ENCODE results near the gene F13B.
"Not testable (repeated sequence)": the region's sequence is repeated elsewhere in the genome, so short reads cannot be mapped to it uniquely, and the experiment has no call there.

F13B gene

DNA sequence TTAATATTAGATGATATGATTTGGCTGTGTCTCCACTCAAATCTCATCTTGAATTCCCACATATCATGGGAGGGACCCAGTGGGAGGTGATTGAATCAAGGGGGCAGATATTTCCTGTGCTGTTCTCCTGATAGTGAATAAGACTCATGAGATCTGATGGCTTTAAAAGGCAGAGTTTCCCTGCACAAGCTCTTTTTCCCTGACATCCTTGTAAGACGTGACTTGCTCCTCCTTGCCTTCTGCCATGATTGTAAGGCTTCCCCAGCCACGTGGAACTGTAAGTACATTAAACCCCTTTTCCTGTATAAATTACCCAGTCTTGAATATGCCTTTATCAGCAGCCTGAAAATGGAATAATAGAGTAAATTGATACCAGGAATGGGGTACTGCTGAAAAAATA, 13.3 kb upstream of the F13B start:
- Mint-ChIP-seq H3K4me1 (ENCODE audit: low read depth) (no peaks in the 10 kb centered on the region), H3K36me3 (ENCODE audit: low read depth) (peaks cover 26% of the 10 kb centered on the region), H3K4me3 (no peak overlapping the region), H3K27me3 (no peaks in the 10 kb centered on the region), H3K27ac (no peak overlapping the region), H3K9me3 (peaks cover 40% of the 10 kb centered on the region)
- intact Hi-C loops (cut with micrococcal nuclease) = no loop called here

DNA sequence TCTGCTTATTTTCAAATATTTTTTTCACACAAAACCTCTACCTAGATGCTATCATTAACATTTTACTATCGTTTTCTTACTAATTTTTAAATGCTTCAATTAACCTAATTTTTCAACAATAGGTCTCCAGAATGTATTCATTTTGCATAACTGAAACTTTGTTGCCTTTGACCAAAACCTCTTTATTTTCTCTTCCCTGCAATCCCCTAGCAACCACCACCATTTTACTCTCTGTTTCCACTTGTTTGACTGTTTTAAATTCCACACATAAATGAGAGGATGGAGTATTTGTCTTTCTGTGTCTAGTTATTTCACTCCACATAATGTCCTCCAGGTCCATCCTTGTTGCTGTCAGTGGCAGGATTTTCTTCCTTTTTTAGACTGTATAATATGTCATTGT, 9.5 kb upstream of the F13B start:
- H3K4me1 Mint-ChIP-seq (ENCODE audit: low read depth) = no peaks in the 10 kb centered on the region
- H3K36me3 Mint-ChIP-seq (ENCODE audit: low read depth) = no peaks in the 10 kb centered on the region
- H3K4me3 Mint-ChIP-seq = no peak overlapping the region
- H3K27me3 Mint-ChIP-seq = no peaks in the 10 kb centered on the region
- peaks cover 22% of the 10 kb centered on the region for H3K9me3 Mint-ChIP-seq
- intact Hi-C loops (cut with micrococcal nuclease) = no loop called here
- H3K27ac Mint-ChIP-seq = no peak overlapping the region

DNA sequence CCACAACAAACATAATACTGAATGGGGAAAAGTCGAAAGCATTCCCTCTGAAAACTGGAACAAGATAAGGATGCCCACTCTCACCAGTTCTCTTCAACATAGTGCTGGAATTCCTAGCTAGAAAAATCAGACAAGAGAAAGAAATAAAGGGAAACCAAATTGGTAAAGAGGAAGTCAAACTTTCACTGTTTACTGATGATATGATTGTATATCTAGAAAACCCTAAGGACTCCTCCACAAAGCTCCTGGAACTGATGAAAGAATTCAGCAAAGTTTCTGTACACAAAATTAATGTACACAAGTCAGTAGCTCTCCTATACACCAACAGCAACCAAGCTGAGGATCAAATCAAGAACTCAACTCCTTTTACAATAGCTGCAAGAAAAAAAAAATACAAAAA, 6.9 kb upstream of the F13B start:
- intact Hi-C loops (cut with micrococcal nuclease) = no loop called here
- Mint-ChIP-seq H3K36me3 (ENCODE audit: low read depth) (no peaks in the 10 kb centered on the region), H3K4me1 (ENCODE audit: low read depth) (no peaks in the 10 kb centered on the region), H3K27me3 (no peaks in the 10 kb centered on the region), H3K4me3 (no peak overlapping the region), H3K9me3 (peaks cover 23% of the 10 kb centered on the region), H3K27ac (no peak overlapping the region)

DNA sequence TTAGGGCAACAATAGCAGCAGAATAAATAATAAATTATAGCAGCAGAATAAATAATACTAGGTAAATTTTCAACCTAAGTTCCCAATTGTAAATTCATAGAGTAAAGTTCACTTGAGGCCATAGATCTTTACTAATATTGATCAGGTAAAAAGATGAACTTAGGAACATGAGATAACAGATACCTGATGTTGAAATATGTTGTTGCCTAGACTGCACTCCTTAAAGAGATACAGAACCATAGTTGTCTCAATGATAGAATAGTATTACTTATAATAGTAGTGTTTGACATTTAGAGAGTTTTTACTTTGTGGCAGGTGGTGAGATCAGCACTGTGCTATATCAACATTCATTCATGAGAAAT, 378 bp upstream of the F13B start:
- Mint-ChIP-seq H3K36me3 (ENCODE audit: low read depth) (no peaks in the 10 kb centered on the region), H3K4me1 (ENCODE audit: low read depth) (no peaks in the 10 kb centered on the region), H3K27me3 (no peaks in the 10 kb centered on the region), H3K27ac (no peak overlapping the region), H3K4me3 (no peak overlapping the region), H3K9me3 (peaks cover 21% of the 10 kb centered on the region)
- intact Hi-C loops (cut with micrococcal nuclease) = no loop called here

DNA sequence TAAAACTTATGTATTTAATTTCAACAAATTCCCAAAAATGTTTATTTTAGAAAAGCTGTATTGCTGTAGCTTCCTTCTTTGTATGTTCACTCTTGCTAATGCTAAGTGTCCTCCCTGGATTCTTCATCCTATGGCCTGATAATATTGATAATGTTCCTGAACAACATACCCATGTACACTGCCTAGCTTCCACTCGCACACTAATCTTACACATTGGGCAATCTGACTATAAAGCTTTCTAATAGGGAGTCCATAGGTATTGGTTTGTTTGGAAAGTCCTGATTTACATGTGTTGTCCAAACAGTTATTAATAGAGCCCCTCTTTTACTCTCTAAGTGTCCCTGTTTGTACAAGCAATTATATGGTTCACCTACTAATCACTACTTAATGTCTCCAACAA, 783 bp downstream of the F13B start:
- Mint-ChIP-seq H3K4me3 (no peak overlapping the region), H3K27ac (no peak overlapping the region), H3K4me1 (ENCODE audit: low read depth) (no peaks in the 10 kb centered on the region), H3K27me3 (no peaks in the 10 kb centered on the region), H3K9me3 (peaks cover 17% of the 10 kb centered on the region), H3K36me3 (ENCODE audit: low read depth) (no peaks in the 10 kb centered on the region)
- intact Hi-C loops (cut with micrococcal nuclease) = no loop called here

DNA sequence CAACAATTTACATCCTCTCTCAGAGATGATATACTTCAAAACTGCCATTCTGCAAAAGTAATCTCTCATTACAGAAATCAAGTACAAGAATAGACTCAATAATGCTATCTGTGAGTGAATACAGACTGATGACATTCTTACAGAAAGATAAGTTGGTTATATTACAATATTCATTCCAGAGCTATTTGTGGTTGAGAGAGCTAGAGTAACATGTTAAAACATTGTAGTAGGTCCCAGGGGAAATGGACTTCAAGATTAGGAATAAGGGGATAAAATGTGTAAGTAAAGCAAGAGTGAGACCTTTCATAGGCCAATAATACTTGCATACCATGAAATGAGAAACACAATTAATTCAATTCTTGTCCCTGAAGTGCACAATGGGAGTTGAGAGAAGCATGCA, 1.5 kb downstream of the F13B start:
- peaks cover 17% of the 10 kb centered on the region for H3K9me3 Mint-ChIP-seq

DNA sequence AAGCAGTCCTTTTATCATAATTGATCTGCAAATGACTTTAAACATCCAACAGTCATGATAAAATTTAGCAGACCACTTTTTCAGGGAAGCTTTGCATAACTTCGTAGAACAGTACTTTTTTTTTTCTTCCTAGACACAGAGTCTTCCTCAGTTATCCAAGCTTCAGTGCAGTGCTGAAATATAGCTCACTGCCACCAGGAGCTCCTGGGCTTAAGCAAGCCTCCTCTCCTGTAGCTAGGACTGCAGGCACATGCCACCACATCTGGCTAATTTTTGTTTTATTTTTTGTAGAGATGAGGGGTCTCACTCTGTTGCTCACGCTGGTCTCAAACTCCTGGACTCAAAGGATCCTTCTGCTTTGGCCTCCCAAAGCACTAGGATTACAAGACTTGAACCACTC, 3.8 kb downstream of the F13B start:
- no peaks in the 10 kb centered on the region for H3K36me3 Mint-ChIP-seq (ENCODE audit: low read depth)
- intact Hi-C loops (cut with micrococcal nuclease) = no loop called here
- H3K9me3 Mint-ChIP-seq = no peaks in the 10 kb centered on the region
- H3K4me1 Mint-ChIP-seq (ENCODE audit: low read depth) = no peaks in the 10 kb centered on the region
- H3K27ac Mint-ChIP-seq = no peak overlapping the region
- no peaks in the 10 kb centered on the region for H3K27me3 Mint-ChIP-seq
- H3K4me3 Mint-ChIP-seq = no peak overlapping the region

More for the DNA sequence above, 1.5 kb downstream of the F13B start:
- Mint-ChIP-seq H3K4me3 (no peak overlapping the region), H3K4me1 (ENCODE audit: low read depth) (no peaks in the 10 kb centered on the region), H3K27ac (no peak overlapping the region), H3K27me3 (no peaks in the 10 kb centered on the region), H3K36me3 (ENCODE audit: low read depth) (no peaks in the 10 kb centered on the region)
- intact Hi-C loops (cut with micrococcal nuclease) = no loop called here

DNA sequence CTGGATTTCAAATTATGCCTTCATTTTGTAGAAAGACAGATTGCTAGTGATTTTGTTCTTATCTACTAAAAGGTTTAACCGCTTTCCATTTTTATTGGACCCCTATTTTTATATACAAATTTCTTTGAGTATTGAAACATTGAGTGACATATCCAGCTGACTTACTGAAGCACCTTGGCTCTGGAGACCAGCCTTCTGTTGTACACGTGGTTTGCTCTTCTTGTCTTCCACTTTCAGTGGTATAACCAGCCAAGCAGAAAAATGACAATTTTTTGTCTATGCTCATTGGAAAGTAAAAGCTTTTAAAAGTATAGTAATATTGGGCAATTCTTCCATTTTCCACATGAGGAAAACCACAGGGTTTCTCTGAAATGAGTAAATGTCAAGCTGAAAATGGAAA, 4.4 kb downstream of the F13B start:
- H3K4me3 Mint-ChIP-seq = no peak overlapping the region
- H3K9me3 Mint-ChIP-seq = no peaks in the 10 kb centered on the region
- no peaks in the 10 kb centered on the region for H3K27me3 Mint-ChIP-seq
- H3K4me1 Mint-ChIP-seq (ENCODE audit: low read depth) = no peaks in the 10 kb centered on the region
- no peak overlapping the region for H3K27ac Mint-ChIP-seq
- intact Hi-C loops (cut with micrococcal nuclease) = no loop called here
- H3K36me3 Mint-ChIP-seq (ENCODE audit: low read depth) = no peaks in the 10 kb centered on the region

DNA sequence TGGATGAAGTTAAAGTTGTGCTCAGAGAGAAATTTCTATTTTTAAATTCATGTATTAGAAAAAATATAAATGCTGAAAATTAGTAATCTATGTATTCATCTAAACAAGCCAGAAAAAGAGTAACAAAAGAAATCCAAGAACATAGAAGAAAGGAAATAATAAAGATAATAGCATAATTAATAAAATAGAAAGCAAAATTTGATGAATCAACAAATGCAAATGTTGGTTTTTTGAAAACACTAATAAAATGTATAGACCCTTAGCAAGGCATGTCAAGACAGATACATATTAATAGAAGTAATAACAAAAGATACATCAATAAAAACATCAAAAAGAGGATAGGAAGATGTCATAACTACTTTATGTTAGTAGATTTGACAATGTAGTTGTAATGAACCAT, 18.0 kb downstream of the F13B start:
- no peaks in the 10 kb centered on the region for H3K27me3 Mint-ChIP-seq

DNA sequence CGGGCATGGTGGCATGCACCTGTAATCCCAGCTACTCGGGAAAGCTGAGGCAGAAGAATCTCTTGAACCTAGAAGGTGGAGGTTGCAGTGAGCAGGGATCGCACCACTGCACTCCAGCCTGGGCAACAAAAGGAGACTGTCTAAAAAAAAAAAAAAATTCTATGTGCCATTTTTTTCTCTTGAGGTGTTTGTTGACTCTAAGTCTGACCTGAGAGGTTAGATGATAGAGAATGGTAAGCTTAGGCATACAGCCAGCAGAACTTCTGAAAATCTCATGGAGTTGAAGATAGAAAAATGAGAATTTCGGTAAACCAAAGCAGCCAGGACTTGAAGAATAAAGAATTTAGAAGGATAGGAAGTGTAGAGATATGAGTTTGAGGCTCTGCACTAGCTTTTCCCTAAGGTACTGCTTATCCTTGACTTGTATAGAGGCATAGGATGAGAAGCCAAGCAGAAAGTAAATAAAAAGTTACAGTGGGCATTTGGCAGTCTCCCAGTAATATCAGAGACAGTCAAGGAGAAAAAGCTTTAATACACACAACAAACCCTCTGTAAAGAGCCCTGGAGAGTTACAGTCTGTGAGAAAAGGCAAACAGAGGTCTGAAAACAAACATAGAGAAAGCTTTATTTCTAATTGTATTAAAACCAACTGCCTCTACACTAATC, 24.3 kb downstream of the F13B start:
- no peaks in the 10 kb centered on the region for H3K4me1 Mint-ChIP-seq (ENCODE audit: low read depth)
- H3K27me3 Mint-ChIP-seq = no peaks in the 10 kb centered on the region
- H3K36me3 Mint-ChIP-seq (ENCODE audit: low read depth) = no peaks in the 10 kb centered on the region
- peaks cover 7% of the 10 kb centered on the region for H3K9me3 Mint-ChIP-seq
- no peak overlapping the region for H3K4me3 Mint-ChIP-seq
- intact Hi-C loops (cut with micrococcal nuclease) = no loop called here
- no peak overlapping the region for H3K27ac Mint-ChIP-seq

More for the DNA sequence above, 18.0 kb downstream of the F13B start:
- Mint-ChIP-seq H3K27ac (no peak overlapping the region), H3K9me3 (peaks cover 7% of the 10 kb centered on the region), H3K4me1 (ENCODE audit: low read depth) (no peaks in the 10 kb centered on the region), H3K36me3 (ENCODE audit: low read depth) (no peaks in the 10 kb centered on the region), H3K4me3 (no peak overlapping the region)
- intact Hi-C loops (cut with micrococcal nuclease) = no loop called here

DNA sequence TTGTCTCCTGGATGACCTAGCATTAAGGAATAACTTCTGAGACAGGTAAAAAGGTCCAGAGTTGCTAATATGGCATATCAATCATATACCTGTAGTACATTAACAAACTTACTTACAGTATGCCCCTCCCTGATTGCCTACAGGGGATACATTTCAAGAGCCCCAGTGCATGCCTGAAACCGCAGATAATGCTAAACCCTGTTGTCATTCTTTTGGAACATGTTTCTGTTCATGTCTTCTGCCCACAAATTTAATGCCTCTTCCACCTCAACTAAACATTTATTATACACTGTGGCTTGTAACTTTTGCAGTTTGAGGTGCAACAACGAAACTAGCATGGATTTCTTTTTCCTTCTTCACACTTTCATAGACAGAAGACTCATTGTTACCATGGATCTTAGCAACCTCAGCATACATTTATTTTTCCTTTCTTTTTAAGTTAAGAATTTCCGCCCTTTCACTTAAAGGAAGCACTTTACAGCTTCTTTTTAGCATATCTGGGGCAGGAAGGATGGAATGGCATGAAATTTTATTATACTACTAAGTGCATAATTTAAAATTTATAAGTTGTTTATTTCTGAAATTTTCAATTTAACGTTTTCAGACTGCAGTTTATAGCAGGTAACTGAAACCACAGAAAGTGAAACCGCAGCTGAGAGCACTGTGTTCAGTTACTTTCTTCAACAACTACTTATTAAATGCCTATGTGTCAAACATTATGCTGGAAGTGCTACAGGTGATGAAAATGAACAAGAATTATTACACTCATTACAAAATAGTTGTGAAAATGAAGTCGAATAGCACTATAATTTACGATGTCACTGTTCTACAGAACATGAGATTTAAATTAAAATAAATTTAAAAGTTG, 25.3 kb downstream of the F13B start:
- Mint-ChIP-seq H3K9me3 (peaks cover 7% of the 10 kb centered on the region), H3K4me3 (no peak overlapping the region), H3K4me1 (ENCODE audit: low read depth) (no peaks in the 10 kb centered on the region), H3K36me3 (ENCODE audit: low read depth) (no peaks in the 10 kb centered on the region), H3K27me3 (no peaks in the 10 kb centered on the region), H3K27ac (no peak overlapping the region)
- intact Hi-C loops (cut with micrococcal nuclease) = no loop called here

DNA sequence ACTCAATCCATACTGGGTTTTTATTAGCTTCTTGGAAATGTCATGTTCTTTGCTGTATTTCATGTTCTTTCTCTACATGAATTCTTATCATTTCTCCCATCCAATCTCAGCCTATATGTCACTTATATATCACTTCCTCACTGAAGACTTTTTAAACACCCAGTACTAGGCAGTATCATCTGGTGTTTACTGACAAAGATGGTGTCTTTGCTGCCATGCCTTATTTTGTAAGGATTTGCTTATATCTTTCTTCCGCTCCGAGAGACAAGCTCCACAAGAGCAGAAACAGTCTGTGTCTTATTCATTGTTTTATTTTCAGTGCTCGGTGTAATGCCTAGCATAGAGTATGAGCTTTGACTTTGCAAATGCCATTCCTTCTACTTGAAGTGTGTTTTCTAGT, 30.2 kb downstream of the F13B start:
- intact Hi-C loops (cut with micrococcal nuclease) = no loop called here

DNA sequence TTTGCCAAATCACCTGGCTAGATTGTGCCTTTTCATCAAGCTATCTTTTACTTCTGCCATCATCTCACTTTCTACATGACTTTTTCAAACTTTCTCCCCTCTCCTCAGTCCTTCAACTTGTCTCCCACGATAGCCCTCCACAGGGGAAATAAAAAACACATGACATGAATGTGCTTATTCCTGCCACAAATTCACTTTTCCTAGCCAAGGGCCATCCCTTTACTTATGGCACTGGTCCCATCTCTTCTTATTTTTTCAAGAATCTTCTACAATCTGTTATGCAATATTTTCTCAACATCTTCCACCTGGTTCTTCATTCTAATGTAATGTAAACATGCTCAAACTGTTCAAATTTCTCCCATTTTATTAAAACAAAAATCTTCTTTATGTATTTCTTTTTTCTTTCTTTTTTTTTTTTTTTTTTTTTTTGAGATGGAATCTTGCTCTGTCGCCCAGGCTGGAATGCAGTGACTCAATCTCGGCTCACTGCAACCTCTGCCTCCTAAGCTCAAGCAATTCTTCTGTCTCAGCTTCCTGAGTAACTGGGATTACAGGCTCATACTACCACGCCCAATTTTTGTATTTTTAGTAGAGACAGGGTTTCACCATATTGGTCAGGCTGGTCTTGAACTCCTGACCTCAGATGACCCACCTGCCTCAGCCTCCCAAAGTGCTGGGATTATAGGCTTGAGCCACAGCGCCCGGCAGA, 32.3 kb downstream of the F13B start:
- not testable (repeated sequence) for H3K4me1 Mint-ChIP-seq (ENCODE audit: low read depth); H3K4me3 Mint-ChIP-seq; H3K9me3 Mint-ChIP-seq

More for the DNA sequence above, 30.2 kb downstream of the F13B start:
- H3K36me3 Mint-ChIP-seq (ENCODE audit: low read depth) = no peaks in the 10 kb centered on the region
- H3K4me1 Mint-ChIP-seq (ENCODE audit: low read depth) = no peaks in the 10 kb centered on the region
- H3K27ac Mint-ChIP-seq = no peak overlapping the region
- H3K27me3 Mint-ChIP-seq = no peaks in the 10 kb centered on the region
- no peaks in the 10 kb centered on the region for H3K9me3 Mint-ChIP-seq
- no peak overlapping the region for H3K4me3 Mint-ChIP-seq

DNA sequence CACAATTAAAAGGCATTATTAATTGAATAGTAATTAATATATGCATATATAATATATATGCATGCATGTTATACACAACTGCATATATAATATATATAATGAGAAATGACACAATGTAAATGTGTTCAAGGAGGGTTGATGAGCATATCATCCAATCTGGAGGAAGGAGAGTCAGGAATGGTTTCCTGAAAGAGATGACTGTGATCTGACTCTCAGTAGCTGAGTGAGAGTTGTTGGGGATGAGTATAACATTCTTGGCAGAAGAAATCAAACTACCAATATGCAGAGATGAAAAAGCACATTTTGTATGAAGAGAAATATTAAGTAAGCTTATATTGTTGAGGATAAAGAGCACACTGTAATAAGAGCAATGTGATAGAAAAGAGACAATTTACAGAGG, 37.3 kb downstream of the F13B start:
- Mint-ChIP-seq H3K27me3 (no peaks in the 10 kb centered on the region), H3K27ac (no peak overlapping the region)

More for the DNA sequence above, 32.3 kb downstream of the F13B start:
- H3K27ac Mint-ChIP-seq; H3K36me3 Mint-ChIP-seq (ENCODE audit: low read depth); H3K27me3 Mint-ChIP-seq; intact Hi-C loops (cut with micrococcal nuclease): not testable (repeated sequence)

More for the DNA sequence above, 37.3 kb downstream of the F13B start:
- H3K4me1 Mint-ChIP-seq (ENCODE audit: low read depth) = no peaks in the 10 kb centered on the region
- H3K4me3 Mint-ChIP-seq = no peak overlapping the region
- no peaks in the 10 kb centered on the region for H3K9me3 Mint-ChIP-seq
- intact Hi-C loops (cut with micrococcal nuclease) = no loop called here
- no peaks in the 10 kb centered on the region for H3K36me3 Mint-ChIP-seq (ENCODE audit: low read depth)

Measured in dendritic cell treated with granulocyte-macrophage colony-stimulating factor and Interleukin-4, amounts not matched to agents 40 ng/mL and 50 ng/mL, for 4 days (primary cell).